HepG2 (cell line): Measurements from ENCODE around the gene VPS13D. TPM values are rescaled to one million over a fixed set of nuclear protein-coding genes. Genes with fewer than 3 reads are reported as not detected.

Experiments used
- ATAC-seq: fragments of 200-7000 bp; cut with Tn5 transposase; 3 replicates; pipeline ENCODE4 v1.9.1; 2020; ENCODE audit warnings: mild to moderate bottlenecking, moderate library complexity
- BruUV-seq: library from RNA; stranded (reverse); fragments of 400-500 nt; replicated peaks from 2 replicates; lab custom pipeline; 2021; lab: Mats Ljungman, UMichigan
- CTCF ChIA-PET: fragments of 300-600 bp; formaldehyde crosslinking; extraction: SDS; loops from one replicate; lab custom pipeline; 2021; ENCODE audit warnings: low total read pairs, inconsistent platforms, low intra/inter-chr PET ratio; lab: Yijun Ruan, JAX
- POLR2A ChIA-PET: fragments of 350-600 bp; sonication (Branson Sonifier 250); formaldehyde crosslinking; loops from one replicate; lab custom pipeline; 2020; ENCODE audit warnings: antibody characterized with exemption, inconsistent platforms; lab: Yijun Ruan, JAX
- DNase-seq: peaks from one replicate; pipeline ENCODE4 v3.0.0-alpha.2; 2015; ENCODE audit warnings: low spot score
- FAIRE-seq: peaks from 3 replicates; lab custom pipeline; 2011; peaks lifted over from hg19 to GRCh38; lab: Jason Lieb, UNC
- H2AFZ ChIP-seq: one replicate; pipeline ENCODE4 v1.6.1; 2011; ENCODE audit warnings: low read length, inconsistent platforms
- H3K27ac ChIP-seq: fragments of 300-600 bp; 3 replicates; pipeline ENCODE4 v1.8.0; 2011; ENCODE audit warnings: mixed run types, mild to moderate bottlenecking, mixed read lengths, low read length, inconsistent platforms; ENCODE audit not compliant: insufficient read depth; ENCODE audit errors: extremely low read length
- H3K27me3 ChIP-seq, 2 experiments: fragments of 200-600 bp in 1 of 2; 2 replicates in 1 of 2; 3 replicates in 1 of 2; pipeline versions ENCODE4 v1.6.0 to v1.8.0; 2011; ENCODE audit warnings: low read length in 2 of 2, mild to moderate bottlenecking in 2 of 2, moderate library complexity in 2 of 2, inconsistent platforms in 1 of 2; ENCODE audit not compliant: insufficient read depth in 2 of 2, control insufficient read depth in 1 of 2
- H3K36me3 ChIP-seq, 2 experiments: fragments of 200-600 bp in 1 of 2; replicated peaks in 1 of 2; 2 replicates in 1 of 2; 3 replicates in 1 of 2; pipeline versions ENCODE4 v1.5.1 to v1.8.0; 2011; ENCODE audit warnings: low read length in 2 of 2, inconsistent platforms in 1 of 2; ENCODE audit not compliant: insufficient read depth in 2 of 2, control insufficient read depth in 1 of 2
- H3K4me1 ChIP-seq: 2 replicates; pipeline ENCODE4 v1.5.1; 2012; ENCODE audit warnings: low read length, inconsistent platforms; ENCODE audit not compliant: insufficient read depth
- H3K4me2 ChIP-seq: 2 replicates; pipeline ENCODE4 v1.6.0; 2011; ENCODE audit warnings: low read depth, low read length, inconsistent platforms
- H3K4me3 ChIP-seq, 3 experiments: fragments of 200-600 bp in 1 of 3; sonication (generic), shearing (Covaris generic) in 1 of 3; replicated peaks in 1 of 3; 2 replicates each; pipeline ENCODE4 v1.5.1; 2011 to 2016; ENCODE audit warnings: low read length in 3 of 3, inconsistent platforms in 2 of 3, low read depth in 2 of 3, mild to moderate bottlenecking in 2 of 3, control low read depth in 1 of 3, mixed read lengths in 1 of 3; ENCODE audit not compliant: insufficient read depth in 1 of 3
- H3K79me2 ChIP-seq: one replicate; pipeline ENCODE4 v1.6.1; 2011; ENCODE audit warnings: low read length, inconsistent platforms; ENCODE audit not compliant: insufficient read depth
- H3K9ac ChIP-seq: 2 replicates; pipeline ENCODE4 v1.6.0; 2011; ENCODE audit warnings: mild to moderate bottlenecking, low read depth, low read length, inconsistent platforms; ENCODE audit not compliant: insufficient read depth
- H3K9me3 ChIP-seq: 2 replicates; pipeline ENCODE4 v1.5.1; 2012; ENCODE audit warnings: mild to moderate bottlenecking, low read length
- H4K20me1 ChIP-seq: 2 replicates; pipeline ENCODE4 v1.6.0; 2011; ENCODE audit warnings: inconsistent platforms, mild to moderate bottlenecking, low read length, moderate library complexity; ENCODE audit not compliant: insufficient read depth
- ELF3 ChIP-seq: IDR thresholded peaks from 2 replicates; pipeline ENCODE4 v1.6.1; 2016; ENCODE audit warnings: missing genetic modification reagents, missing compliant biosample characterization
- LCORL ChIP-seq, 2 experiments: fragments of 450-650 bp in 1 of 2; sonication (generic) in 1 of 2; formaldehyde crosslinking in 1 of 2; IDR thresholded peaks; 2 replicates each; pipeline versions ENCODE4 v1.5.0 to v1.6.1; 2017 to 2020; ENCODE audit warnings: antibody characterized with exemption in 1 of 2, missing genetic modification reagents in 1 of 2
- MEIS2 ChIP-seq: sonication (generic); formaldehyde crosslinking; IDR thresholded peaks from 2 replicates; pipeline ENCODE4 v1.9.0; 2021; ENCODE audit warnings: mild to moderate bottlenecking, missing genetic modification reagents
- NR2C2 ChIP-seq: sonication (generic); formaldehyde crosslinking; IDR thresholded peaks from 2 replicates; pipeline ENCODE4 v1.4.0; 2020; ENCODE audit warnings: missing genetic modification reagents, mild to moderate bottlenecking, moderate library complexity, borderline replicate concordance
- PCBP1 ChIP-seq: fragments of 200-400 bp; formaldehyde crosslinking; IDR thresholded peaks from 2 replicates; pipeline ENCODE4 v1.6.1; 2017; ENCODE audit warnings: mild to moderate bottlenecking, low read depth, low read length, borderline replicate concordance
- PRPF4 ChIP-seq: fragments of 200-400 bp; formaldehyde crosslinking; IDR thresholded peaks from 2 replicates; pipeline ENCODE4 v1.6.1; 2016; ENCODE audit warnings: low read length, low read depth; ENCODE audit not compliant: poor library complexity, severe bottlenecking
- SMARCC2 ChIP-seq: fragments of 450-650 bp; IDR thresholded peaks from 2 replicates; pipeline ENCODE4 v1.6.1; 2017; ENCODE audit warnings: antibody characterized with exemption, mild to moderate bottlenecking
- SOX5 ChIP-seq: IDR thresholded peaks from 2 replicates; pipeline ENCODE4 v1.6.1; 2016; ENCODE audit warnings: borderline replicate concordance
- ZBTB3 ChIP-seq: sonication (generic); formaldehyde crosslinking; IDR thresholded peaks from 2 replicates; pipeline ENCODE4 v1.4.0; 2020; ENCODE audit warnings: low read depth, mild to moderate bottlenecking, moderate library complexity, missing genetic modification reagents, borderline replicate concordance
- ZNF101 ChIP-seq: sonication (generic); formaldehyde crosslinking; IDR thresholded peaks from 2 replicates; pipeline ENCODE4 v1.4.0; 2020; ENCODE audit warnings: mild to moderate bottlenecking, low read depth, missing genetic modification reagents, borderline replicate concordance
- ZNF263 ChIP-seq: sonication (generic); formaldehyde crosslinking; IDR thresholded peaks from 2 replicates; pipeline ENCODE4 v1.4.0; 2020; ENCODE audit warnings: missing genetic modification reagents
- WGBS: methylation state at CpG from one replicate; pipeline ENCODE4 v1.1.6; 2017; ENCODE audit warnings: low lambda C conversion rate; 5-methylcytosine and 5-hydroxymethylcytosine counted together
- in situ Hi-C: cut with HindIII; loops from 2 replicates; pipeline ENCODE4 v1.10.0; 2017; ENCODE audit warnings: low pct_unique_long_range_greater_than_20kb; ENCODE audit not compliant: extremely low pct_ligation_motif_present
- intact Hi-C: fragments of 100-400 bp; cut with micrococcal nuclease; formaldehyde crosslinking; loops from one replicate; pipeline ENCODE4 v1.10.0; 2022; ENCODE audit not compliant: unreplicated experiment
- polyA plus RNA-seq, 8 experiments: library from polyadenylated mRNA; depleted of rRNA in 3 of 8; stranded (reverse) in 7 of 8; unstranded in 1 of 8; fragments of >200 nt; fragmentation: Illumina TruSeq in 4 of 8; extraction: Trizol in 4 of 8; gene quantifications; 2 replicates each; pipeline versions ENCODE4 v1.2.1 to v1.2.3, GENCODE V29; 2011 to 2016; ENCODE audit warnings: low read depth in 4 of 8, missing spikeins in 1 of 8, mixed read lengths in 1 of 8; ENCODE audit not compliant: insufficient read depth in 1 of 8
- total RNA-seq, 5 experiments: library from RNA; depleted of rRNA; stranded (reverse); fragments of >200 nt; fragmentation: Illumina TruSeq; extraction: Trizol; gene quantifications; 2 replicates each; pipeline ENCODE4 v1.2.3, GENCODE V29; 2016; ENCODE audit warnings: low read depth in 1 of 5
- TF ChIP-seq, protein P1 (sequence below): sonication (generic); formaldehyde crosslinking; IDR thresholded peaks from 2 replicates; pipeline ENCODE4 v1.4.0; 2020; ENCODE audit warnings: mild to moderate bottlenecking, missing genetic modification reagents
- TF ChIP-seq, protein P2 (sequence below): sonication (generic); formaldehyde crosslinking; IDR thresholded peaks from 2 replicates; pipeline ENCODE4 v1.4.0; 2020; ENCODE audit warnings: missing genetic modification reagents

VPS13D gene
- total and polyA plus RNA-seq, 2 of the 13 experiments (the other 11 are each of a cell fraction or from before 2014, with no cell fraction given) = 8.6 to 13.9 TPM

DNA sequence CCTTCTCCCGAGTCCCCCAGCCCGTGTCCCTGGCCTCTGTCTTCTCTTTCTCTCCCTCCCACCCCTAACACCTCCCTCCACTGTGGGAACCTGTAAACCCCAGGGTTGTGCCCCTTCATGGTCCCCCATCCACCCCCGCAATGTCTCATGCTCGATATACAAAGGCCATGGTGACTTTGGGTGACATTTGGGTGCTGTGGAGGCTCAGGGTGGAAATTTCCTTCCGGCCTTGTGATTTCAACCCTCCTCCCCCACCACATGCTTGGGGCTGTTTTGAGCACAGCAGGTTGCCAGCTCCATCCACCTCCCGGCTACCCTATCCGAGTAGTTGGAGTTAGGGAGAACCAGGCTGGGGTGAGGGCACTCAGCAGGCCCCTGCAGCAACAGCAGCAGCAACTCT is 25.7 kb upstream of the VPS13D start (continued):
- TF ChIP-seq, protein P1, sequence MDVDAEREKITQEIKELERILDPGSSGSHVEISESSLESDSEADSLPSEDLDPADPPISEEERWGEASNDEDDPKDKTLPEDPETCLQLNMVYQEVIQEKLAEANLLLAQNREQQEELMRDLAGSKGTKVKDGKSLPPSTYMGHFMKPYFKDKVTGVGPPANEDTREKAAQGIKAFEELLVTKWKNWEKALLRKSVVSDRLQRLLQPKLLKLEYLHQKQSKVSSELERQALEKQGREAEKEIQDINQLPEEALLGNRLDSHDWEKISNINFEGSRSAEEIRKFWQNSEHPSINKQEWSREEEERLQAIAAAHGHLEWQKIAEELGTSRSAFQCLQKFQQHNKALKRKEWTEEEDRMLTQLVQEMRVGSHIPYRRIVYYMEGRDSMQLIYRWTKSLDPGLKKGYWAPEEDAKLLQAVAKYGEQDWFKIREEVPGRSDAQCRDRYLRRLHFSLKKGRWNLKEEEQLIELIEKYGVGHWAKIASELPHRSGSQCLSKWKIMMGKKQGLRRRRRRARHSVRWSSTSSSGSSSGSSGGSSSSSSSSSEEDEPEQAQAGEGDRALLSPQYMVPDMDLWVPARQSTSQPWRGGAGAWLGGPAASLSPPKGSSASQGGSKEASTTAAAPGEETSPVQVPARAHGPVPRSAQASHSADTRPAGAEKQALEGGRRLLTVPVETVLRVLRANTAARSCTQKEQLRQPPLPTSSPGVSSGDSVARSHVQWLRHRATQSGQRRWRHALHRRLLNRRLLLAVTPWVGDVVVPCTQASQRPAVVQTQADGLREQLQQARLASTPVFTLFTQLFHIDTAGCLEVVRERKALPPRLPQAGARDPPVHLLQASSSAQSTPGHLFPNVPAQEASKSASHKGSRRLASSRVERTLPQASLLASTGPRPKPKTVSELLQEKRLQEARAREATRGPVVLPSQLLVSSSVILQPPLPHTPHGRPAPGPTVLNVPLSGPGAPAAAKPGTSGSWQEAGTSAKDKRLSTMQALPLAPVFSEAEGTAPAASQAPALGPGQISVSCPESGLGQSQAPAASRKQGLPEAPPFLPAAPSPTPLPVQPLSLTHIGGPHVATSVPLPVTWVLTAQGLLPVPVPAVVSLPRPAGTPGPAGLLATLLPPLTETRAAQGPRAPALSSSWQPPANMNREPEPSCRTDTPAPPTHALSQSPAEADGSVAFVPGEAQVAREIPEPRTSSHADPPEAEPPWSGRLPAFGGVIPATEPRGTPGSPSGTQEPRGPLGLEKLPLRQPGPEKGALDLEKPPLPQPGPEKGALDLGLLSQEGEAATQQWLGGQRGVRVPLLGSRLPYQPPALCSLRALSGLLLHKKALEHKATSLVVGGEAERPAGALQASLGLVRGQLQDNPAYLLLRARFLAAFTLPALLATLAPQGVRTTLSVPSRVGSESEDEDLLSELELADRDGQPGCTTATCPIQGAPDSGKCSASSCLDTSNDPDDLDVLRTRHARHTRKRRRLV (CRISPR knock-in tag) = no peak
- TF ChIP-seq MEIS2 (no peak), ZNF263 (CRISPR knock-in tag) (no peak), PRPF4 (no peak), SMARCC2 (no peak)

DNA sequence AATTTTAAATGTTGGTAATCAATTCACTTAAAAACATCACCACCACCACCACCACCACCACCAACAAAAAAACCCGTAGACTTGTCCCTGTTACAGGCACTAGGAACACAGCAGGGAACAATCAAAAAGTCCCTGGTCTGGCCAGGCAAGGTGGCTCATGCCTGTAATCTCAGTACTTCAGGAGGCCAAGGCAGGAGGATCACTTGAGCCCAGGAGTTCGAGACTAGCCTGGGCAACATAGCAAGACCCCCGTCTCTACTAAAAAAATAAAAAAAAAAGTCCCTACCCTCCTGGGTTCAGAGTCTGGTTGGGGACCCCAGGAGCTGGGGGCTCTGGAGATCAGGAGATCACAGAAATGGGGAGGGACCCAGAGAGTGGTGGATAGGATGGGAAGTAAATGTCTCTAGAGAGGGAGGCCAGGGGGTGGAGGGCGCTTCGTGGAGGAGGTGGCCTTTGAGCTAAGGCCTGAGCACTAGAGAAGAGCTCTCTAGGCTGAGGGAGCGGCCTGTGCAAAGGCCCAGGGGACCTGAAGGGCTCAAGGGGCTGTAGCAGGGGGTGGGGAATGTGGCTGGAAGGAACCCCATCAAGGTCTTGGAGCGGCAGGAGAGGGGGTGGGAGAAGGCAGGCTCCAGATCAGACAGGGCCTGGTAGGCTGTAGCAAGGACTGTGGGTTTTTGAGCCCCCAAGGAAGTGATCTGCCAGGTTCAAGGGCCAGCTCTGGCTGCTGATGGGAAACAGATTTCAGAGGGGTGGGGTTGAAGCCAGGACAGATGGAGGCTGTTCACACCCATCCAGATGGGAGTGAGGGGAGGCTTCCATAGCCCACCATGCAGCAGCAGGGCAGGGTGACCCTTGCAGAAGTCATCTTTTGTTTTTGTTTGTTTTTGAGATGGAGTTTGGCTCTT is 24.8 kb upstream of the VPS13D start:
- Histone ChIP-seq H3K9me3 (no peaks in the 10 kb centered on the region), H3K36me3 (no peaks in the 10 kb centered on the region), H3K79me2 (no peaks in the 10 kb centered on the region), H3K4me1 (peaks cover 8% of the 10 kb centered on the region), H2AFZ (no peak overlapping the region), H3K27me3 (peaks cover 0 to 1% of the 10 kb centered on the region in 2 experiments; a peak in 1 of 5 replicates), H4K20me1 (no peaks in the 10 kb centered on the region), H3K4me3 (no peak overlapping the region), H3K9ac (no peak overlapping the region), H3K4me2 (no peak overlapping the region), H3K27ac (no peak overlapping the region)
- no peak for DNase-seq
- BruUV-seq = no TSS peak
- intact Hi-C loops (no loop called here), in situ Hi-C loops (loop anchor here (5.0 kb wide), 1 partner anchor 83 kb away; no protein-coding TSS in a partner anchor)
- POLR2A ChIA-PET = no interaction called here
- no peak for FAIRE-seq
- WGBS = 11% methylated on average over 6 of the region's 7 CpGs
- no peak for ATAC-seq
- CTCF ChIA-PET = no interaction called here
- no peak for TF ChIP-seq ZNF101
- TF ChIP-seq ZBTB3 (CRISPR knock-in tag) = no peak
- TF ChIP-seq SOX5 = no peak
- TF ChIP-seq, protein P2, sequence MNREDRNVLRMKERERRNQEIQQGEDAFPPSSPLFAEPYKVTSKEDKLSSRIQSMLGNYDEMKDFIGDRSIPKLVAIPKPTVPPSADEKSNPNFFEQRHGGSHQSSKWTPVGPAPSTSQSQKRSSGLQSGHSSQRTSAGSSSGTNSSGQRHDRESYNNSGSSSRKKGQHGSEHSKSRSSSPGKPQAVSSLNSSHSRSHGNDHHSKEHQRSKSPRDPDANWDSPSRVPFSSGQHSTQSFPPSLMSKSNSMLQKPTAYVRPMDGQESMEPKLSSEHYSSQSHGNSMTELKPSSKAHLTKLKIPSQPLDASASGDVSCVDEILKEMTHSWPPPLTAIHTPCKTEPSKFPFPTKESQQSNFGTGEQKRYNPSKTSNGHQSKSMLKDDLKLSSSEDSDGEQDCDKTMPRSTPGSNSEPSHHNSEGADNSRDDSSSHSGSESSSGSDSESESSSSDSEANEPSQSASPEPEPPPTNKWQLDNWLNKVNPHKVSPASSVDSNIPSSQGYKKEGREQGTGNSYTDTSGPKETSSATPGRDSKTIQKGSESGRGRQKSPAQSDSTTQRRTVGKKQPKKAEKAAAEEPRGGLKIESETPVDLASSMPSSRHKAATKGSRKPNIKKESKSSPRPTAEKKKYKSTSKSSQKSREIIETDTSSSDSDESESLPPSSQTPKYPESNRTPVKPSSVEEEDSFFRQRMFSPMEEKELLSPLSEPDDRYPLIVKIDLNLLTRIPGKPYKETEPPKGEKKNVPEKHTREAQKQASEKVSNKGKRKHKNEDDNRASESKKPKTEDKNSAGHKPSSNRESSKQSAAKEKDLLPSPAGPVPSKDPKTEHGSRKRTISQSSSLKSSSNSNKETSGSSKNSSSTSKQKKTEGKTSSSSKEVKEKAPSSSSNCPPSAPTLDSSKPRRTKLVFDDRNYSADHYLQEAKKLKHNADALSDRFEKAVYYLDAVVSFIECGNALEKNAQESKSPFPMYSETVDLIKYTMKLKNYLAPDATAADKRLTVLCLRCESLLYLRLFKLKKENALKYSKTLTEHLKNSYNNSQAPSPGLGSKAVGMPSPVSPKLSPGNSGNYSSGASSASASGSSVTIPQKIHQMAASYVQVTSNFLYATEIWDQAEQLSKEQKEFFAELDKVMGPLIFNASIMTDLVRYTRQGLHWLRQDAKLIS (CRISPR knock-in tag) = no peak
- TF ChIP-seq ELF3 (CRISPR knock-in tag) = no peak
- TF ChIP-seq NR2C2 (CRISPR knock-in tag) = no peak
- TF ChIP-seq PCBP1 = no peak
- TF ChIP-seq LCORL (IDR thresholded peaks at IDR 0.05) = no peak
- TF ChIP-seq LCORL (CRISPR knock-in tag; IDR thresholded peaks at IDR 0.05) = no peak
